ENCODE data around the gene GALNTL6. TPM values are rescaled to one million over a fixed set of nuclear protein-coding genes. Genes with fewer than 3 reads are reported as not detected.

The GALNTL6 gene
- total and polyA plus RNA-seq, 9 of the 15 experiments (the other 6 are each of a cell fraction or from before 2014, with no cell fraction given): 0.18 to 0.50 (median 0.29) TPM

GRCh38 chr4:172865103-172865502 lies 1051.9 kb downstream of the GALNTL6 start (continued):
- TF ChIP-seq AFF4 (CRISPR knock-in tag; IDR thresholded peaks at IDR 0.05) (no peak), U2AF2 (optimal IDR thresholded peaks at IDR 0.05; ENCODE audit: low read depth, low read length) (no peak), FUS (optimal IDR thresholded peaks at IDR 0.05; ENCODE audit: low read depth, low read length) (no peak), FOXJ3 (CRISPR knock-in tag; IDR thresholded peaks at IDR 0.05) (no peak), BCLAF1 (IDR thresholded peaks at IDR 0.05; ENCODE audit: borderline replicate concordance in 1 of 2, control insufficient read depth in 1 of 2, low read depth in 2 of 2, low read length in 1 of 2) (no peak), THRB (CRISPR knock-in tag; conservative IDR thresholded peaks at IDR 0.05) (no peak), CREB1 (IDR thresholded peaks at IDR 0.05) (no peak), CREB1 (CRISPR knock-in tag; IDR thresholded peaks at IDR 0.05) (no peak), SP2 (IDR thresholded peaks at IDR 0.05; ENCODE audit: extremely low read depth, low read depth, low read length, poor library complexity, severe bottlenecking) (no peak), MAFK (IDR thresholded peaks at IDR 0.05; ENCODE audit: low read length) (0 out of 2 replicates have a peak, but pooled peaks have one; percentile 6), MAFG (tag; conservative IDR thresholded peaks at IDR 0.05) (0 out of 2 replicates have a peak, but pooled peaks have one; percentile 20), CUX1 (CRISPR knock-in tag; IDR thresholded peaks at IDR 0.05) (no peak), PHB (CRISPR knock-in tag; IDR thresholded peaks at IDR 0.05) (no peak), NFXL1 (CRISPR knock-in tag; IDR thresholded peaks at IDR 0.05) (no peak)

All from K562 (cell line).